Neural cell (in vitro differentiated cells): Measurements from ENCODE around the gene RINT1. TPM values are rescaled to one million over a fixed set of nuclear protein-coding genes. Genes with fewer than 3 reads are reported as not detected.

ENCODE experiments used
- H2AFZ ChIP-seq: fragments of 200-600, 300-800 bp; sonication (generic), shearing (Covaris generic); 2 replicates; pipeline ENCODE4 v1.6.0; 2014; ENCODE audit warnings: low read depth, mild to moderate bottlenecking, antibody characterized with exemption, low read length, moderate library complexity
- H3F3A ChIP-seq: fragments of 200-600 bp; shearing (Covaris generic); 2 replicates; pipeline ENCODE4 v1.6.1; 2016; ENCODE audit warnings: mild to moderate bottlenecking, moderate library complexity, mixed read lengths, antibody characterized with exemption, low read length; ENCODE audit not compliant: insufficient read depth, poor library complexity, severe bottlenecking
- H3K27ac ChIP-seq: fragments of 200-600, 300-800 bp; sonication (generic), shearing (Covaris generic); 2 replicates; pipeline ENCODE4 v1.5.1; 2014; ENCODE audit warnings: mild to moderate bottlenecking, low read length, moderate library complexity
- H3K27me3 ChIP-seq: fragments of 300-800, 200-600 bp; sonication (generic), shearing (Covaris generic); 2 replicates; pipeline ENCODE4 v1.6.0; 2014; ENCODE audit warnings: mild to moderate bottlenecking, low read depth, low read length, moderate library complexity; ENCODE audit not compliant: insufficient read depth
- H3K36me3 ChIP-seq: fragments of 300-800, 200-600 bp; sonication (generic), shearing (Covaris generic); 2 replicates; pipeline ENCODE4 v1.5.1; 2014; ENCODE audit warnings: mild to moderate bottlenecking, antibody characterized with exemption, low read length, moderate library complexity; ENCODE audit not compliant: insufficient read depth
- H3K4me2 ChIP-seq: fragments of 300-800, 200-600 bp; sonication (generic), shearing (Covaris generic); 2 replicates; pipeline ENCODE4 v1.6.0; 2014; ENCODE audit warnings: mild to moderate bottlenecking, low read length
- H3K4me3 ChIP-seq: fragments of 300-800, 200-600 bp; sonication (generic), shearing (Covaris generic); 2 replicates; pipeline ENCODE4 v1.5.1; 2014; ENCODE audit warnings: mild to moderate bottlenecking, low read length, moderate library complexity
- H3K79me2 ChIP-seq: fragments of 200-600 bp; shearing (Covaris generic); replicated peaks from 2 replicates; pipeline ENCODE4 v1.6.0; 2014; ENCODE audit warnings: mild to moderate bottlenecking, low read length, moderate library complexity; ENCODE audit not compliant: insufficient read depth
- H3K9ac ChIP-seq: fragments of 300-800, 200-600 bp; sonication (generic), shearing (Covaris generic); 2 replicates; pipeline ENCODE4 v1.6.1; 2016; ENCODE audit warnings: mild to moderate bottlenecking, low read length, mixed read lengths
- H3K9me2 ChIP-seq: fragments of 200-600 bp; shearing (Covaris generic); 2 replicates; pipeline ENCODE4 v1.6.1; 2016; ENCODE audit warnings: mild to moderate bottlenecking, low read length, mixed read lengths; ENCODE audit not compliant: insufficient read depth
- H3K9me3 ChIP-seq: fragments of 200-600, 300-800 bp; sonication (generic), shearing (Covaris generic); 2 replicates; pipeline ENCODE4 v1.6.1; 2016; ENCODE audit warnings: mild to moderate bottlenecking, mixed run types, low read length, moderate library complexity, mixed read lengths
- H4K20me1 ChIP-seq: fragments of 200-600 bp; shearing (Covaris generic); 2 replicates; pipeline ENCODE4 v1.6.1; 2016; ENCODE audit warnings: mild to moderate bottlenecking, mixed run types; ENCODE audit not compliant: insufficient read depth
- CTCF ChIP-seq: fragments of 450-650 bp; IDR thresholded peaks from 2 replicates; pipeline ENCODE4 v1.5.1; 2014; ENCODE audit warnings: antibody characterized with exemption, mild to moderate bottlenecking, moderate library complexity; ENCODE audit not compliant: poor library complexity, severe bottlenecking
- EP300 ChIP-seq: fragments of 450-650 bp; conservative IDR thresholded peaks from 2 replicates; pipeline ENCODE4 v1.6.1; 2014; ENCODE audit warnings: antibody characterized with exemption, mild to moderate bottlenecking, moderate library complexity; ENCODE audit not compliant: poor library complexity, severe bottlenecking
- EZH2 ChIP-seq: fragments of 200-600, 300-800 bp; shearing (Covaris generic), sonication (generic); IDR thresholded peaks from 2 replicates; pipeline ENCODE4 v1.6.1; 2014; ENCODE audit warnings: antibody characterized with exemption, low read length, borderline replicate concordance, mild to moderate bottlenecking; ENCODE audit not compliant: insufficient read depth, poor library complexity, severe bottlenecking
- MXI1 ChIP-seq: fragments of 450-650 bp; conservative IDR thresholded peaks from 2 replicates; pipeline ENCODE4 v1.6.1; 2014; ENCODE audit warnings: antibody characterized with exemption, mild to moderate bottlenecking; ENCODE audit not compliant: poor library complexity, severe bottlenecking
- POLR2AphosphoS5 ChIP-seq: IDR thresholded peaks from 2 replicates; pipeline ENCODE4 v1.6.1; 2012
- RAD21 ChIP-seq: fragments of 450-650 bp; conservative IDR thresholded peaks from 2 replicates; pipeline ENCODE4 v1.6.1; 2014; ENCODE audit warnings: antibody characterized with exemption, mild to moderate bottlenecking, moderate library complexity
- REST ChIP-seq: IDR thresholded peaks from 2 replicates; pipeline ENCODE4 v1.6.1; 2012; ENCODE audit warnings: borderline replicate concordance
- SMC3 ChIP-seq: fragments of 450-650 bp; conservative IDR thresholded peaks from 2 replicates; pipeline ENCODE4 v1.6.1; 2014; ENCODE audit warnings: antibody characterized with exemption, mild to moderate bottlenecking, moderate library complexity; ENCODE audit not compliant: poor library complexity
- TAF1 ChIP-seq: IDR thresholded peaks from 2 replicates; pipeline ENCODE4 v1.6.1; 2012; ENCODE audit warnings: low read depth
- polyA plus RNA-seq: library from polyadenylated mRNA; depleted of rRNA; stranded (reverse); fragments of >200 nt; gene quantifications from 2 replicates; pipeline ENCODE4 v1.2.3, GENCODE V29; 2014

Gene RINT1
- polyA plus RNA-seq, 1 donor from 2014 or later: 8.6 TPM

DNA sequence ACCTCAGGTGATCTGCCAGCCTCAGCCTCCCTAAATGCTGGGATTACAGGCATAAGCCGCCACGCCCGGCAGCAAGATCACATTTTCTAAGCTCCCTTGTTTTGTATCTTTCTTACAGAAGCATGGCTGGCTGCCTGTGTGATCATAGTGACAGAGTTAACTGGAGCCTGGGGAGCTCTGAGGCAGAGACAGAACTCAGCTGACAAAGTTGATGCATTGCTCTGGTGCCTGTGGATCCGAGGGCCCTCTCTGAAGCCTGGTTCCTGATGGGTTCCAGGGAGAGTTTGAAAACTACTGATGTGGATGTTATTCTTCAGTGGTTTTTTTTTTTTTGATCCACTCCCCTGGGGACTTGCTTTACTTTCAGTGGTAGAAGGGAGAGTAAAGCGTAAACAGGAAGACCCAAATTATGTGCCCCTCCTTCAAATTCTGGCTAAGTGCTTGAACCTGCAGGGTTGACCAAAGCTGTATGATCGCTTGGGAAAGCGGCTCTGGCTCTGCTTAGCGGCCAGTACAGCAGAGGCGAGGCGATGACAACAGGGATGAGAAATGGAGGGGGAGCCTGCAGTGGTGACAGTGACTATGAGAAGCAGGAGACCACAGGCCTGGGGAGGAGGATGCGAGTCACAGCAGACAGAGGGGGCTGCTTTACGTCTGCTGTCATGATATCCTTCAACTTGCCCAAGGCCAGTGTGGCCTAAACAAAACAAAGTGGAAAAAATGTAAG lies 56.1 kb downstream of the RINT1 start:
- no peaks in the 10 kb centered on the region for H3K9me2 ChIP-seq
- TF ChIP-seq RAD21: no peak
- H3K79me2 ChIP-seq: no peaks in the 10 kb centered on the region
- no peaks in the 10 kb centered on the region for H4K20me1 ChIP-seq
- no peak overlapping the region for H2AFZ ChIP-seq
- no peaks in the 10 kb centered on the region for H3K27me3 ChIP-seq
- no peak overlapping the region for H3K4me2 ChIP-seq
- H3K4me3 ChIP-seq: no peak overlapping the region
- H3K9ac ChIP-seq: no peak overlapping the region
- no peaks in the 10 kb centered on the region for H3K9me3 ChIP-seq
- no peaks in the 10 kb centered on the region for H3K36me3 ChIP-seq
- no peak overlapping the region for H3K27ac ChIP-seq
- no peaks in the 10 kb centered on the region for H3F3A ChIP-seq

DNA sequence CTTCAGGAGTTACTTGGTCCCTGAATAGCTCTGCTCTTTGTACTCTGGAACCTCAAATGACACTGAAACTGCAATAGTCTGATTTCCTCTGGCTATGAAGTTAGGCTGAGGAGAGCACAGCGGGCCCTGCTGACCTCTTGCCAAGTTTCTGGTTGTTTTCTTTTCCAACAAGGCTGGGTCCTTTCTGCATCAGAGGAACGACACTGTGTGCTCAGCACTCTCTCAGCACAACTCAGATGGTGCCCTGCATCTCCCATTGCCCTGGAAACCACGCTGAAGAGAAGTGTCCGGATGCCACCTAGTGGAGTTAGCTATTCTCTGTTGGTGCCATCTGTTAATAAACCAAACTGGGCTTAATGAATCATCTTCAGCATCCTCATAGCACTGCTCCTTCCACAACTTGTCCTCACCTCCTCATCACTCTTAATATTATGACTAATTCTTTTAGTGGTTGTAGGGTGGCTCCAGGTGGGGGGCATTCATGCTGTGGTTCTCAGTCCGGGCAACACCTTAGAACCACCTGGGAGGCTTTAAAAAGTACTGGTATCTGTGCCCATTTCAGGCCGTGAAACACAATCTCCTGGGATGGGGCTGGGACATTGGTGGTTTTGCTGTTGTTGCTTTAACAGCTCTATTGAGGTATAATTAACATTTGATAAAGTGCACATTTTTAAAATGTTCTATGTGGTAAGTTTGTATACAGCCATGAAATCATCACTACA lies 57.5 kb downstream of the RINT1 start:
- Histone ChIP-seq H3K9ac (no peak overlapping the region), H3K79me2 (no peaks in the 10 kb centered on the region), H3K9me2 (no peaks in the 10 kb centered on the region), H3K4me2 (no peak overlapping the region), H3K27me3 (no peaks in the 10 kb centered on the region), H3K4me3 (no peak overlapping the region), H2AFZ (no peak overlapping the region), H4K20me1 (no peaks in the 10 kb centered on the region), H3F3A (no peaks in the 10 kb centered on the region), H3K36me3 (no peaks in the 10 kb centered on the region), H3K27ac (no peak overlapping the region), H3K9me3 (no peaks in the 10 kb centered on the region)
- TF ChIP-seq SMC3 (peak; percentile 66), POLR2AphosphoS5 (no peak), EP300 (no peak), CTCF (peak; percentile 73), EZH2 (no peak), RAD21 (peak; percentile 73), MXI1 (peak; percentile 14), REST (no peak), TAF1 (no peak)
